Glutamatergic neuron (in vitro differentiated cells): Measurements from ENCODE around the gene PFKL. TPM values are rescaled to one million over a fixed set of nuclear protein-coding genes. Genes with fewer than 3 reads are reported as not detected.

Experiments used
- DNase-seq: peaks from one replicate; pipeline ENCODE4 v3.0.0; 2022
- H3K27ac Mint-ChIP-seq: one replicate; pipeline ENCODE4 v1.8.0; 2020; ENCODE audit warnings: mild to moderate bottlenecking, mixed read lengths, inconsistent platforms; ENCODE audit not compliant: unreplicated experiment
- H3K27me3 Mint-ChIP-seq: one replicate; pipeline ENCODE4 v1.8.0; 2020; ENCODE audit warnings: mild to moderate bottlenecking, moderate library complexity, mixed read lengths, inconsistent platforms; ENCODE audit not compliant: unreplicated experiment
- H3K36me3 Mint-ChIP-seq: one replicate; pipeline ENCODE4 v1.8.0; 2020; ENCODE audit warnings: mild to moderate bottlenecking, mixed read lengths, inconsistent platforms; ENCODE audit not compliant: unreplicated experiment
- H3K4me1 Mint-ChIP-seq: one replicate; pipeline ENCODE4 v1.8.0; 2020; ENCODE audit warnings: mild to moderate bottlenecking, low read depth, mixed read lengths, inconsistent platforms; ENCODE audit not compliant: unreplicated experiment
- H3K4me3 Mint-ChIP-seq: one replicate; pipeline ENCODE4 v1.8.0; 2020; ENCODE audit warnings: mild to moderate bottlenecking, mixed read lengths, inconsistent platforms; ENCODE audit not compliant: unreplicated experiment
- H3K9me3 Mint-ChIP-seq: one replicate; pipeline ENCODE4 v1.8.0; 2020; ENCODE audit warnings: mild to moderate bottlenecking, moderate library complexity, mixed read lengths, inconsistent platforms; ENCODE audit not compliant: unreplicated experiment
- total RNA-seq: library from RNA; stranded (reverse); fragmentation: NEBNext Ultra II Directional; extraction: Animal tissue kit (Norgen Biotek cat#: 25700); gene quantifications from one replicate; pipeline ENCODE4 v1.2.1, GENCODE V29; 2021; ENCODE audit not compliant: unreplicated experiment
- TF ChIP-seq, protein P1 (sequence below): fragments of 200-600 bp; sonication (generic); IDR thresholded peaks from one replicate; pipeline ENCODE4 v1.5.0; 2021; ENCODE audit not compliant: partially characterized antibody, unreplicated experiment

The PFKL gene
- total RNA-seq, 1 donor from 2014 or later, result 48.6 TPM

DNA sequence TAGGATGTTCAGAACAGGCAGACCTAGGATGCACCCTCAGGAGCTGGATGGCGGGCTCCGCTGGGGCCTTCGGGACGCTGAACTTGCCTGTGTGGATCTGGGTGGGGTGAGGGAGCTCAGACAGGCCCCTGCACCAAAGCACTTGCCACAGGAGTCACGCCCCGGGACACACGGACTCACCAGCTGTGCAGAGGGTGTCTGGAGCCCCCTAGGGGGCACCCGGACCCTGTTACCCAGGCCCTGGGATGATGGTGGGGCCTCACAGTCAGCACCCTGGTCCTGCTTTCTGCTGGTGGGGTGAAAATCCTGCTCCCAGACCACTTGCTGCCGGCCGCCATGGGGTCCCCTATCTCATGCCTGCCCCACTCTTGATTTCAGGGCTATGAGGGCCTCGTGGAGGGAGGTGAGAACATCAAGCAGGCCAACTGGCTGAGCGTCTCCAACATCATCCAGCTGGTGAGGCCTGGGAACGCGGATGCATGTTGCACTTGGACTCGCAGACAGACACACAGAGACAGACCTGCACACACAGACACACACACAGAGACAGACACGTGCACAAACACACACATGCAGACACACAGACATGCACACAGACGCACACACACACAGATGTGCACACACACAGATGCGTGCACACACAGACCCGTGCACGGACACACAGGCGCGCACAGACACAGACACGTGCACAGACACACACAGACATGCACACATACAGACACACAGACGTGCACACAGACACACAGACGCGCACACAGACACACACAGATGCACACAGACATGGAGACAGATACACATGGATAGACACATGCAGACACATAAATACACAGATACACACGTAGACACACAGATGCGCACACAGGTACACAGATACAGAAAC, 11.0 kb downstream of the PFKL start:
- Mint-ChIP-seq H3K27me3 (peaks cover 11% of the 10 kb centered on the region), H3K36me3 (no peaks in the 10 kb centered on the region), H3K27ac (peak overlapping the region; percentile 7), H3K4me3 (no peak overlapping the region), H3K4me1 (peaks cover 8% of the 10 kb centered on the region), H3K9me3 (peaks cover 2% of the 10 kb centered on the region)
- TF ChIP-seq, protein P1, sequence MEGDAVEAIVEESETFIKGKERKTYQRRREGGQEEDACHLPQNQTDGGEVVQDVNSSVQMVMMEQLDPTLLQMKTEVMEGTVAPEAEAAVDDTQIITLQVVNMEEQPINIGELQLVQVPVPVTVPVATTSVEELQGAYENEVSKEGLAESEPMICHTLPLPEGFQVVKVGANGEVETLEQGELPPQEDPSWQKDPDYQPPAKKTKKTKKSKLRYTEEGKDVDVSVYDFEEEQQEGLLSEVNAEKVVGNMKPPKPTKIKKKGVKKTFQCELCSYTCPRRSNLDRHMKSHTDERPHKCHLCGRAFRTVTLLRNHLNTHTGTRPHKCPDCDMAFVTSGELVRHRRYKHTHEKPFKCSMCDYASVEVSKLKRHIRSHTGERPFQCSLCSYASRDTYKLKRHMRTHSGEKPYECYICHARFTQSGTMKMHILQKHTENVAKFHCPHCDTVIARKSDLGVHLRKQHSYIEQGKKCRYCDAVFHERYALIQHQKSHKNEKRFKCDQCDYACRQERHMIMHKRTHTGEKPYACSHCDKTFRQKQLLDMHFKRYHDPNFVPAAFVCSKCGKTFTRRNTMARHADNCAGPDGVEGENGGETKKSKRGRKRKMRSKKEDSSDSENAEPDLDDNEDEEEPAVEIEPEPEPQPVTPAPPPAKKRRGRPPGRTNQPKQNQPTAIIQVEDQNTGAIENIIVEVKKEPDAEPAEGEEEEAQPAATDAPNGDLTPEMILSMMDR, result no peak
- DNase-seq, result no peak

DNA sequence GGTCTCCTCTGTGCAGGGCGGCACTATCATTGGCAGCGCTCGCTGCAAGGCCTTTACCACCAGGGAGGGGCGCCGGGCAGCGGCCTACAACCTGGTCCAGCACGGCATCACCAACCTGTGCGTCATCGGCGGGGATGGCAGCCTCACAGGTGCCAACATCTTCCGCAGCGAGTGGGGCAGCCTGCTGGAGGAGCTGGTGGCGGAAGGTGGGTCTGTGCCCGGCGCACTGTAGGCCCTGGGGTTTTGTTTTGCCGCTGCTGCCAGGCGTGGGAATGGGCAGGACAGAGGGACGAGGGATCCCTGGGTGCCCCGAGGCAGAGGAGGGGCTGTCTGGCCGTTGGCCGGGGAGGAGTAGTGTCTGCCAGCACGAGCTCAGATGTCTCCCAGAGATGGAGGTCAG, 12.2 kb downstream of the PFKL start:
- Mint-ChIP-seq H3K27ac (no peak overlapping the region), H3K4me1 (peaks cover 8% of the 10 kb centered on the region), H3K36me3 (no peaks in the 10 kb centered on the region), H3K27me3 (peaks cover 9% of the 10 kb centered on the region), H3K4me3 (no peak overlapping the region), H3K9me3 (peaks cover 2% of the 10 kb centered on the region)
- no peak for DNase-seq
- TF ChIP-seq, protein P1, result no peak

DNA sequence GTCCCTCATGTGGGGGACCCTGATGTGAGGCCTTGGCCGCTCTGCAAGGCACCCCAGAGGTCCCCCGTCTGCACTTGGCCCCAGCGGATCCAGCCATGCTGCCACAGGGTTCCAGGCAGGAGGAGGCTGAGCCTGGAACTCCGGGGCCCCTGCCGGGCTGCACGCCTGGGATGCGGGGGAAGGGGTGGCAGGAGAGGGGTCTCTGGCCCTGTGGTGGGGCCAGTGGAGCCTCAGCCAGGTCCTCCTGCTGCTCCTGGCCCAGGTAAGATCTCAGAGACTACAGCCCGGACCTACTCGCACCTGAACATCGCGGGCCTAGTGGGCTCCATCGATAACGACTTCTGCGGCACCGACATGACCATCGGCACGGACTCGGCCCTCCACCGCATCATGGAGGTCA, 12.9 kb downstream of the PFKL start:
- TF ChIP-seq, protein P1, result no peak
- H3K4me1 Mint-ChIP-seq, result peaks cover 5% of the 10 kb centered on the region

DNA sequence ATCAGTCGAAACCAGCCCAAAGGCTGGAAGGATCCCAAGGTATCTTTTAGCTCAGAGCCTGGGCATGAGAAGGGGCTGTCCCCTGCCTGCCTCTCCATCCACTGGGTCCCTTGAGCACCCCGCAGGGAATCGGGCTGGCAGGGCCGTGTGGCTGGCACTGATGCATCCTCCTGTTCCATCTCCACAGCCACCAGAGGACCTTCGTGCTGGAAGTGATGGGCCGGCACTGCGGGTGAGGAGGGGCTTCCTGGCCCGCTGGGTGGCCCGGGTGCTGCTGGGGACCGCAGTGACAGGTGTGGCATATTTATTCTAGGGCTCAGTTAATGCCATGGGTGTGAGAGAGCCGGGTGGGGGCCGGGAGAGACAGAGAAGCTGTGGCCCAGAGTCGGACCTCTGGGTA, 13.6 kb downstream of the PFKL start:
- Mint-ChIP-seq H3K9me3 (peaks cover 2% of the 10 kb centered on the region), H3K4me1 (peaks cover 3% of the 10 kb centered on the region), H3K36me3 (no peaks in the 10 kb centered on the region), H3K4me3 (no peak overlapping the region), H3K27me3 (peaks cover 4% of the 10 kb centered on the region), H3K27ac (no peak overlapping the region)
- DNase-seq, result no peak
- TF ChIP-seq, protein P1, result no peak

More for the DNA sequence above, 12.9 kb downstream of the PFKL start:
- peaks cover 2% of the 10 kb centered on the region for H3K9me3 Mint-ChIP-seq
- H3K27ac Mint-ChIP-seq, result no peak overlapping the region
- H3K4me3 Mint-ChIP-seq, result no peak overlapping the region
- peaks cover 6% of the 10 kb centered on the region for H3K27me3 Mint-ChIP-seq
- H3K36me3 Mint-ChIP-seq, result no peaks in the 10 kb centered on the region
- no peak for DNase-seq

DNA sequence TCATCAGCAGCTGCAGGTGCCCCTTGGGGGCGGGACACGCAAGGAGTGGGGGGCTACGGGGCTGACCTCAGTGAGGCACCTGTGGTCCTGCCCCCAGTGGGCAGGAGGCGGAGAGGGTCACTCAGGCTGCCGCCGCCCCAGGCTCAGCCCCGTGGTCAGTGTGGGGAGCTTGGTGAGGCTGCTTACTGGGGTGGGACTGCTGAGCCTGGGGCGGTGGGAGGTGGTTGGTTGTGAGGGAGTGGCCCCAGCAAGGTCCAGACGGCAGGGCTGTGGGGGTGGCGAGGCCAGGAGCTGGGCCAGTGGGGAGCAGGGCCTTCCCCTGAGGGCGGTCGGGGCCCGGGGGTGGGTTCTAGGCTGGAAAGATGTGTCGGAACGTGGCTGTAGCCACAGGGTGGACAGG, 14.3 kb downstream of the PFKL start:
- Mint-ChIP-seq H3K4me1 (no peaks in the 10 kb centered on the region), H3K9me3 (peaks cover 2% of the 10 kb centered on the region), H3K27me3 (peaks cover 4% of the 10 kb centered on the region), H3K4me3 (no peak overlapping the region), H3K36me3 (no peaks in the 10 kb centered on the region), H3K27ac (no peak overlapping the region)
- DNase-seq, result no peak
- TF ChIP-seq, protein P1, result no peak
